HepG2 (cell line): ENCODE measurements around the gene AAMP. TPM values are rescaled to one million over a fixed set of nuclear protein-coding genes. Genes with fewer than 3 reads are reported as not detected.

ENCODE experiments used
- AHR ChIP-seq: IDR thresholded peaks from 2 replicates; pipeline ENCODE4 v1.6.1; 2018; ENCODE audit warnings: missing genetic modification reagents, missing compliant biosample characterization
- ARNT ChIP-seq: fragments of 450-650 bp; IDR thresholded peaks from 2 replicates; pipeline ENCODE4 v1.6.1; 2017
- CENPT ChIP-seq: sonication (generic); formaldehyde crosslinking; IDR thresholded peaks from 2 replicates; pipeline ENCODE4 v1.8.0; 2022; ENCODE audit warnings: low read depth, mild to moderate bottlenecking, moderate library complexity, missing genetic modification reagents
- FOXA3 ChIP-seq: IDR thresholded peaks from 2 replicates; pipeline ENCODE4 v1.6.1; 2016; ENCODE audit warnings: missing genetic modification reagents, missing compliant biosample characterization
- GATA4 ChIP-seq: sonication (generic); IDR thresholded peaks from 2 replicates; pipeline ENCODE4 v1.6.1; 2016; ENCODE audit warnings: antibody characterized with exemption, low read depth, borderline replicate concordance
- GATAD2A ChIP-seq: IDR thresholded peaks from 2 replicates; pipeline ENCODE4 v1.6.1; 2016
- KLF16 ChIP-seq, 2 experiments: sonication (generic) in 1 of 2; formaldehyde crosslinking in 1 of 2; IDR thresholded peaks; 2 replicates each; pipeline versions ENCODE4 v1.6.1 to v1.8.0; 2016 to 2023; ENCODE audit warnings: missing genetic modification reagents in 2 of 2, missing compliant biosample characterization in 1 of 2
- MTF2 ChIP-seq: sonication (generic); formaldehyde crosslinking; IDR thresholded peaks from 2 replicates; pipeline ENCODE4 v1.5.0; 2020; ENCODE audit warnings: missing genetic modification reagents, borderline replicate concordance
- MYNN ChIP-seq: sonication (generic); formaldehyde crosslinking; IDR thresholded peaks from 2 replicates; pipeline ENCODE4 v1.4.0; 2020; ENCODE audit warnings: mild to moderate bottlenecking, low read depth, missing genetic modification reagents
- SUZ12 ChIP-seq: fragments of 150-350 bp; IDR thresholded peaks from 2 replicates; pipeline ENCODE4 v1.6.1; 2014; ENCODE audit warnings: low read depth, low read length
- TCF12 ChIP-seq, 2 experiments: fragments of 450-650 bp in 1 of 2; sonication (generic) in 1 of 2; formaldehyde crosslinking in 1 of 2; IDR thresholded peaks; 2 replicates each; pipeline versions ENCODE4 v1.6.1 to v1.8.0; 2017 to 2022; ENCODE audit warnings: antibody characterized with exemption in 1 of 2, mild to moderate bottlenecking in 1 of 2, missing genetic modification reagents in 1 of 2, moderate library complexity in 1 of 2
- TP53 ChIP-seq: sonication (generic); formaldehyde crosslinking; conservative IDR thresholded peaks from 2 replicates; pipeline ENCODE4 v1.4.0; 2020; ENCODE audit warnings: missing genetic modification reagents
- ZFP41 ChIP-seq: sonication (generic); formaldehyde crosslinking; IDR thresholded peaks from 2 replicates; pipeline ENCODE4 v1.4.0; 2020; ENCODE audit warnings: mild to moderate bottlenecking, missing genetic modification reagents, borderline replicate concordance
- ZNF34 ChIP-seq: sonication (generic); formaldehyde crosslinking; IDR thresholded peaks from 2 replicates; pipeline ENCODE4 v1.4.0; 2020; ENCODE audit warnings: mild to moderate bottlenecking, missing genetic modification reagents, borderline replicate concordance
- ZNF747 ChIP-seq: sonication (generic); formaldehyde crosslinking; IDR thresholded peaks from 2 replicates; pipeline ENCODE4 v1.8.1; 2023; ENCODE audit warnings: missing genetic modification reagents, mild to moderate bottlenecking, borderline replicate concordance
- polyA plus RNA-seq, 8 experiments: library from polyadenylated mRNA; depleted of rRNA in 3 of 8; stranded (reverse) in 7 of 8; unstranded in 1 of 8; fragments of >200 nt; fragmentation: Illumina TruSeq in 4 of 8; extraction: Trizol in 4 of 8; gene quantifications; 2 replicates each; pipeline versions ENCODE4 v1.2.1 to v1.2.3, GENCODE V29; 2011 to 2016; ENCODE audit warnings: low read depth in 4 of 8, missing spikeins in 1 of 8, mixed read lengths in 1 of 8; ENCODE audit not compliant: insufficient read depth in 1 of 8
- total RNA-seq, 5 experiments: library from RNA; depleted of rRNA; stranded (reverse); fragments of >200 nt; fragmentation: Illumina TruSeq; extraction: Trizol; gene quantifications; 2 replicates each; pipeline ENCODE4 v1.2.3, GENCODE V29; 2016; ENCODE audit warnings: low read depth in 1 of 5
- TF ChIP-seq, protein P1 (sequence below): sonication (generic); formaldehyde crosslinking; IDR thresholded peaks from 2 replicates; pipeline ENCODE4 v1.4.0; 2020; ENCODE audit warnings: missing genetic modification reagents, mild to moderate bottlenecking, borderline replicate concordance
- TF ChIP-seq, protein P2 (sequence below): sonication (generic); formaldehyde crosslinking; IDR thresholded peaks from 2 replicates; pipeline ENCODE4 v1.5.0; 2020; ENCODE audit warnings: mild to moderate bottlenecking, missing genetic modification reagents
- TF ChIP-seq, protein P3 (sequence below): sonication (generic); formaldehyde crosslinking; IDR thresholded peaks from 2 replicates; pipeline ENCODE4 v1.8.0; 2022; ENCODE audit warnings: mild to moderate bottlenecking, missing genetic modification reagents
- TF ChIP-seq, protein P4 (sequence below): sonication (generic); formaldehyde crosslinking; IDR thresholded peaks from 2 replicates; pipeline ENCODE4 v1.9.0; 2021; ENCODE audit warnings: missing genetic modification reagents, borderline replicate concordance

The AAMP gene
- total and polyA plus RNA-seq, 2 of the 13 experiments (the other 11 are each of a cell fraction or from before 2014, with no cell fraction given), result 110 to 186 TPM

DNA sequence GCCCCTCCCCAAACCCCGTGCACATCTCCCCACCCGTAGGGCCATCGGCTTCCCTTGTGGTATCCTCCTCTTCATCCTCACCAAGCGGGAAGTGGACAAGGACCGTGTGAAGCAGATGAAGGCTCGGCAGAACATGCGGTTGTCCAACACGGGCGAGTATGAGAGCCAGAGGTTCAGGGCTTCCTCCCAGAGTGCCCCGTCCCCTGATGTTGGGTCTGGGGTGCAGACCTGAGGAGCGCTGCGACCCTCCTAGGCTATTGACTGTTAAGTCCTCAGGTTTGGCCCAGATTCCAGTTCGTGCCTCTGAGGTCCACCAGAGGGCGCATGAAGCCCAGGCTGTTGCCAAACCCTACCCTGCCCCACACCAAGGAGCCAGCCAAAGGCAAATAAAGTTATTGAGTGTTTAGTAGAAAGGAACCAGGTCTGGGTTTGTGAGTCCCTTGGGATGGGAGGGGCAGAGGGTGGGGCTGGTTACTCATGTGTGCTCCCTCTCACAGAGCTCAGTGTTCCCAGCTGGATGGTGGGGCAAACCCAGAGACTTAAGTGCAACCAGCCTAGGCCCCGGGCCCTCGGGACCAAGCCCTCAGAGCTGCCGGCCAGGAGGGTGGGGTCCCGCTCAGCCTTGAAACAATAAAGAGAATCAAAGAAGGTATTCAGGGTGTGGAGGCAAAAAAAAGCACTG is 2.7 kb upstream of the AAMP start (continued):
- TF ChIP-seq, protein P1, sequence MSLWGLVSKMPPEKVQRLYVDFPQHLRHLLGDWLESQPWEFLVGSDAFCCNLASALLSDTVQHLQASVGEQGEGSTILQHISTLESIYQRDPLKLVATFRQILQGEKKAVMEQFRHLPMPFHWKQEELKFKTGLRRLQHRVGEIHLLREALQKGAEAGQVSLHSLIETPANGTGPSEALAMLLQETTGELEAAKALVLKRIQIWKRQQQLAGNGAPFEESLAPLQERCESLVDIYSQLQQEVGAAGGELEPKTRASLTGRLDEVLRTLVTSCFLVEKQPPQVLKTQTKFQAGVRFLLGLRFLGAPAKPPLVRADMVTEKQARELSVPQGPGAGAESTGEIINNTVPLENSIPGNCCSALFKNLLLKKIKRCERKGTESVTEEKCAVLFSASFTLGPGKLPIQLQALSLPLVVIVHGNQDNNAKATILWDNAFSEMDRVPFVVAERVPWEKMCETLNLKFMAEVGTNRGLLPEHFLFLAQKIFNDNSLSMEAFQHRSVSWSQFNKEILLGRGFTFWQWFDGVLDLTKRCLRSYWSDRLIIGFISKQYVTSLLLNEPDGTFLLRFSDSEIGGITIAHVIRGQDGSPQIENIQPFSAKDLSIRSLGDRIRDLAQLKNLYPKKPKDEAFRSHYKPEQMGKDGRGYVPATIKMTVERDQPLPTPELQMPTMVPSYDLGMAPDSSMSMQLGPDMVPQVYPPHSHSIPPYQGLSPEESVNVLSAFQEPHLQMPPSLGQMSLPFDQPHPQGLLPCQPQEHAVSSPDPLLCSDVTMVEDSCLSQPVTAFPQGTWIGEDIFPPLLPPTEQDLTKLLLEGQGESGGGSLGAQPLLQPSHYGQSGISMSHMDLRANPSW (CRISPR knock-in tag), result no peak
- TF ChIP-seq ZFP41 (CRISPR knock-in tag), result no peak
- TF ChIP-seq GATA4, result no peak
- TF ChIP-seq, protein P2, sequence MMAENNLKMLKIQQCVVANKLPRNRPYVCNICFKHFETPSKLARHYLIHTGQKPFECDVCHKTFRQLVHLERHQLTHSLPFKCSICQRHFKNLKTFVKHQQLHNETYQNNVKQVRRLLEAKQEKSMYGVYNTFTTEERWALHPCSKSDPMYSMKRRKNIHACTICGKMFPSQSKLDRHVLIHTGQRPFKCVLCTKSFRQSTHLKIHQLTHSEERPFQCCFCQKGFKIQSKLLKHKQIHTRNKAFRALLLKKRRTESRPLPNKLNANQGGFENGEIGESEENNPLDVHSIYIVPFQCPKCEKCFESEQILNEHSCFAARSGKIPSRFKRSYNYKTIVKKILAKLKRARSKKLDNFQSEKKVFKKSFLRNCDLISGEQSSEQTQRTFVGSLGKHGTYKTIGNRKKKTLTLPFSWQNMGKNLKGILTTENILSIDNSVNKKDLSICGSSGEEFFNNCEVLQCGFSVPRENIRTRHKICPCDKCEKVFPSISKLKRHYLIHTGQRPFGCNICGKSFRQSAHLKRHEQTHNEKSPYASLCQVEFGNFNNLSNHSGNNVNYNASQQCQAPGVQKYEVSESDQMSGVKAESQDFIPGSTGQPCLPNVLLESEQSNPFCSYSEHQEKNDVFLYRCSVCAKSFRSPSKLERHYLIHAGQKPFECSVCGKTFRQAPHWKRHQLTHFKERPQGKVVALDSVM (CRISPR knock-in tag), result peak; percentile 52
- peak; percentile 58; the same call in 1 of the 2 replicates for TF ChIP-seq FOXA3 (CRISPR knock-in tag)
- TF ChIP-seq TP53 (CRISPR knock-in tag), result no peak
- TF ChIP-seq, protein P3, sequence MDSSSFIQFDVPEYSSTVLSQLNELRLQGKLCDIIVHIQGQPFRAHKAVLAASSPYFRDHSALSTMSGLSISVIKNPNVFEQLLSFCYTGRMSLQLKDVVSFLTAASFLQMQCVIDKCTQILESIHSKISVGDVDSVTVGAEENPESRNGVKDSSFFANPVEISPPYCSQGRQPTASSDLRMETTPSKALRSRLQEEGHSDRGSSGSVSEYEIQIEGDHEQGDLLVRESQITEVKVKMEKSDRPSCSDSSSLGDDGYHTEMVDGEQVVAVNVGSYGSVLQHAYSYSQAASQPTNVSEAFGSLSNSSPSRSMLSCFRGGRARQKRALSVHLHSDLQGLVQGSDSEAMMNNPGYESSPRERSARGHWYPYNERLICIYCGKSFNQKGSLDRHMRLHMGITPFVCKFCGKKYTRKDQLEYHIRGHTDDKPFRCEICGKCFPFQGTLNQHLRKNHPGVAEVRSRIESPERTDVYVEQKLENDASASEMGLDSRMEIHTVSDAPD (CRISPR knock-in tag), result peak; percentile 67; the same call in 1 of the 2 replicates
- TF ChIP-seq ZNF34, result no peak
- no peak for TF ChIP-seq MYNN
- TF ChIP-seq KLF16 (CRISPR knock-in tag; IDR thresholded peaks at IDR 0.05), result peak in 1 of 2 experiments; percentile 72; a peak in 1 of 4 replicates
- TF ChIP-seq TCF12 (IDR thresholded peaks at IDR 0.05), result no peak
- no peak for TF ChIP-seq TCF12 (CRISPR knock-in tag; IDR thresholded peaks at IDR 0.05)
- peak; percentile 62 for TF ChIP-seq GATAD2A (CRISPR knock-in tag)
- TF ChIP-seq, protein P4, sequence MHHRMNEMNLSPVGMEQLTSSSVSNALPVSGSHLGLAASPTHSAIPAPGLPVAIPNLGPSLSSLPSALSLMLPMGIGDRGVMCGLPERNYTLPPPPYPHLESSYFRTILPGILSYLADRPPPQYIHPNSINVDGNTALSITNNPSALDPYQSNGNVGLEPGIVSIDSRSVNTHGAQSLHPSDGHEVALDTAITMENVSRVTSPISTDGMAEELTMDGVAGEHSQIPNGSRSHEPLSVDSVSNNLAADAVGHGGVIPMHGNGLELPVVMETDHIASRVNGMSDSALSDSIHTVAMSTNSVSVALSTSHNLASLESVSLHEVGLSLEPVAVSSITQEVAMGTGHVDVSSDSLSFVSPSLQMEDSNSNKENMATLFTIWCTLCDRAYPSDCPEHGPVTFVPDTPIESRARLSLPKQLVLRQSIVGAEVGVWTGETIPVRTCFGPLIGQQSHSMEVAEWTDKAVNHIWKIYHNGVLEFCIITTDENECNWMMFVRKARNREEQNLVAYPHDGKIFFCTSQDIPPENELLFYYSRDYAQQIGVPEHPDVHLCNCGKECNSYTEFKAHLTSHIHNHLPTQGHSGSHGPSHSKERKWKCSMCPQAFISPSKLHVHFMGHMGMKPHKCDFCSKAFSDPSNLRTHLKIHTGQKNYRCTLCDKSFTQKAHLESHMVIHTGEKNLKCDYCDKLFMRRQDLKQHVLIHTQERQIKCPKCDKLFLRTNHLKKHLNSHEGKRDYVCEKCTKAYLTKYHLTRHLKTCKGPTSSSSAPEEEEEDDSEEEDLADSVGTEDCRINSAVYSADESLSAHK, result 0 out of 2 replicates have a peak, but pooled peaks have one; percentile 65
- no peak for TF ChIP-seq MTF2 (CRISPR knock-in tag)
- no peak for TF ChIP-seq AHR (CRISPR knock-in tag)
- no peak for TF ChIP-seq ARNT
- no peak; the same call in 1 of the 2 replicates for TF ChIP-seq ZNF747 (CRISPR knock-in tag)
- no peak for TF ChIP-seq SUZ12
- TF ChIP-seq CENPT, result no peak
